Activated CD8-positive, alpha-beta memory T cell treated with anti-CD3 and anti-CD28 coated beads for 36 hours (primary cell): ENCODE measurements around the gene COL6A2. TPM values are rescaled to one million over a fixed set of nuclear protein-coding genes. Genes with fewer than 3 reads are reported as not detected.

ENCODE experiments used
- CTCF ChIA-PET: fragments of 350-600 bp; sonication (Branson Sonifier 250); formaldehyde crosslinking; loops from one replicate; lab custom pipeline; 2021; ENCODE audit warnings: antibody characterized with exemption; lab: Charles Lee
- POLR2A ChIA-PET: fragments of 350-600 bp; sonication (Branson Sonifier 250); formaldehyde crosslinking; loops from one replicate; lab custom pipeline; 2021; ENCODE audit warnings: antibody characterized with exemption; lab: Charles Lee
- total RNA-seq, 2 experiments: library from RNA; stranded (reverse); gene quantifications; one replicate each; pipeline ENCODE4 v1.2.3, GENCODE V29; 2021

The COL6A2 gene
- 10 to 100 TPM; 12.7 to 13.9 TPM for total RNA-seq

- CTCF ChIA-PET: no interaction called here
- POLR2A ChIA-PET: no interaction called here
Observed at GRCh38 chr21:46097336-46098293, at the start of gene COL6A2. Gene COL6A2 (plus strand): TSS chr21:46098112.

- POLR2A ChIA-PET: no interaction called here
- CTCF ChIA-PET: no interaction called here
Observed at GRCh38 chr21:46048926-46049889, 48.7 kb upstream of the COL6A2 start.

GRCh38 chr21:46049890-46050667 is 47.8 kb upstream of the COL6A2 start:
- ChIA-PET CTCF (no interaction called here), POLR2A (no interaction called here)

- CTCF ChIA-PET: no interaction called here
- POLR2A ChIA-PET: no interaction called here
Observed at GRCh38 chr21:46050668-46051378, 47.1 kb upstream of the COL6A2 start.

- ChIA-PET POLR2A (no interaction called here), CTCF (no interaction called here)
Observed at GRCh38 chr21:46051379-46051770, 46.5 kb upstream of the COL6A2 start.

GRCh38 chr21:46051821-46052675 is 45.9 kb upstream of the COL6A2 start:
- POLR2A ChIA-PET: no interaction called here
- CTCF ChIA-PET: no interaction called here

- POLR2A ChIA-PET: interaction anchor here (0.6 to 0.7 kb wide), 2 partner anchors 79 to 287 kb away, joined by 3 to 5 read pairs; no protein-coding TSS in a partner anchor
- CTCF ChIA-PET: no interaction called here
Observed at GRCh38 chr21:46052703-46053651, 44.9 kb upstream of the COL6A2 start.

GRCh38 chr21:46054031-46054430 is 43.9 kb upstream of the COL6A2 start:
- CTCF ChIA-PET: no interaction called here

GRCh38 chr21:46054451-46054881 is 43.4 kb upstream of the COL6A2 start:
- CTCF ChIA-PET: no interaction called here
- POLR2A ChIA-PET: no interaction called here

More at GRCh38 chr21:46054031-46054430, 43.9 kb upstream of the COL6A2 start:
- POLR2A ChIA-PET: interaction anchor here (0.6 kb wide), 1 partner anchor 288 kb away, joined by 3 read pairs; no protein-coding TSS in a partner anchor

GRCh38 chr21:46055863-46056281 is 42.0 kb upstream of the COL6A2 start:
- ChIA-PET CTCF (no interaction called here), POLR2A (no interaction called here)

- ChIA-PET POLR2A (no interaction called here), CTCF (interaction anchor here (0.9 kb wide), 1 partner anchor 302 kb away, joined by 3 read pairs; no protein-coding TSS in a partner anchor)
Observed at GRCh38 chr21:46056450-46056903, 41.4 kb upstream of the COL6A2 start.

GRCh38 chr21:46057111-46057709 is 40.7 kb upstream of the COL6A2 start:
- POLR2A ChIA-PET: no interaction called here
- CTCF ChIA-PET: interaction anchor here (0.9 kb wide), 1 partner anchor 302 kb away, joined by 3 read pairs; no protein-coding TSS in a partner anchor

- ChIA-PET CTCF (no interaction called here), POLR2A (no interaction called here)
Observed at GRCh38 chr21:46057710-46058241, 40.1 kb upstream of the COL6A2 start.

GRCh38 chr21:46058431-46059145 is 39.3 kb upstream of the COL6A2 start:
- ChIA-PET POLR2A (no interaction called here), CTCF (no interaction called here)

- ChIA-PET CTCF (no interaction called here), POLR2A (no interaction called here)
Observed at GRCh38 chr21:46059195-46059594, 38.7 kb upstream of the COL6A2 start.
